GM12801 (cell line): ENCODE measurements around the gene C1S.

Experiments
- TF ChIP-seq, protein P1 (sequence below): IDR thresholded peaks from one replicate; pipeline ENCODE4 v1.5.1; 2011; ENCODE audit warnings: control low read depth; ENCODE audit not compliant: insufficient read length; ENCODE audit errors: extremely low read depth

Gene C1S

GRCh38 chr12:7092986-7093460, 32.5 kb downstream of the C1S start:
- TF ChIP-seq, protein P1, sequence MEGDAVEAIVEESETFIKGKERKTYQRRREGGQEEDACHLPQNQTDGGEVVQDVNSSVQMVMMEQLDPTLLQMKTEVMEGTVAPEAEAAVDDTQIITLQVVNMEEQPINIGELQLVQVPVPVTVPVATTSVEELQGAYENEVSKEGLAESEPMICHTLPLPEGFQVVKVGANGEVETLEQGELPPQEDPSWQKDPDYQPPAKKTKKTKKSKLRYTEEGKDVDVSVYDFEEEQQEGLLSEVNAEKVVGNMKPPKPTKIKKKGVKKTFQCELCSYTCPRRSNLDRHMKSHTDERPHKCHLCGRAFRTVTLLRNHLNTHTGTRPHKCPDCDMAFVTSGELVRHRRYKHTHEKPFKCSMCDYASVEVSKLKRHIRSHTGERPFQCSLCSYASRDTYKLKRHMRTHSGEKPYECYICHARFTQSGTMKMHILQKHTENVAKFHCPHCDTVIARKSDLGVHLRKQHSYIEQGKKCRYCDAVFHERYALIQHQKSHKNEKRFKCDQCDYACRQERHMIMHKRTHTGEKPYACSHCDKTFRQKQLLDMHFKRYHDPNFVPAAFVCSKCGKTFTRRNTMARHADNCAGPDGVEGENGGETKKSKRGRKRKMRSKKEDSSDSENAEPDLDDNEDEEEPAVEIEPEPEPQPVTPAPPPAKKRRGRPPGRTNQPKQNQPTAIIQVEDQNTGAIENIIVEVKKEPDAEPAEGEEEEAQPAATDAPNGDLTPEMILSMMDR, result no peak

DNA sequence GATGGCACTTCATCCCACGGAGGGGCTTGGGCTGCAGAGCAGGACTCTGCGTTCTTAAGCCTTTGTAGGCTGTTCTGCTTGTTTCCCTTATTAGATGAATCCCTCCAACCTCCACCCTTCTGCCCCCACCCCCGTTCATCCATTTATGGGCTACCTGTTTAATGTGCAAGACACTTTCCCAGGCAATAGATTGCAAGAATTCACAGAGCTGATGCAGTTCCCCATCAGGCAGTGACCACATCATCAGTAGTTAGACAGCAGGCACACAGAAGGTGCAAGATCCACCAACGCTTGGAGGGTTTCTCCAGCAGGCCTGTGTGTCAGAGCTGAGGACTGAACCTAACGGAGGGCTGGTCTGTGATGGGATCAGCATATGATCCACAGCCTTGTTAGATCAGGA, 33.0 kb downstream of the C1S start:
- TF ChIP-seq, protein P1, result no peak

DNA sequence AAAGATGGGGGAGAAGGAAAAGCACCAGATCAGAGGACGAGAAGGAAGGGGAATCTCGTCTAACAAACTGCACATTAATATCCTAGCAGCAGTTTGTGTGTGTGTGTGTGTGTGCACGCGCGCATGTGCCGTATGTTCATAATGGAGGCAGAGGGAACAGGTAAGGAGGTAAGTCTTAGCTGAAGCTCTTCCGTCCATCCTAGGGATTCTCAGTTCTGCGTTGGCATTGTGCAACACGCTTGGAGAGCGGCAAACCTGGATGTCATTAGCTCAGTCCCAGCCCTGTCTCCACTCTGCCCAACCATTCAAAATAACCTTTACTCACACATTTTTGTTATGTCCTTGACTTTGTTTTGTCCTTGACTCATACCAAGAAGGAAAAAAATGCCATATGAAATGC, 33.4 kb downstream of the C1S start:
- TF ChIP-seq, protein P1, result no peak

DNA sequence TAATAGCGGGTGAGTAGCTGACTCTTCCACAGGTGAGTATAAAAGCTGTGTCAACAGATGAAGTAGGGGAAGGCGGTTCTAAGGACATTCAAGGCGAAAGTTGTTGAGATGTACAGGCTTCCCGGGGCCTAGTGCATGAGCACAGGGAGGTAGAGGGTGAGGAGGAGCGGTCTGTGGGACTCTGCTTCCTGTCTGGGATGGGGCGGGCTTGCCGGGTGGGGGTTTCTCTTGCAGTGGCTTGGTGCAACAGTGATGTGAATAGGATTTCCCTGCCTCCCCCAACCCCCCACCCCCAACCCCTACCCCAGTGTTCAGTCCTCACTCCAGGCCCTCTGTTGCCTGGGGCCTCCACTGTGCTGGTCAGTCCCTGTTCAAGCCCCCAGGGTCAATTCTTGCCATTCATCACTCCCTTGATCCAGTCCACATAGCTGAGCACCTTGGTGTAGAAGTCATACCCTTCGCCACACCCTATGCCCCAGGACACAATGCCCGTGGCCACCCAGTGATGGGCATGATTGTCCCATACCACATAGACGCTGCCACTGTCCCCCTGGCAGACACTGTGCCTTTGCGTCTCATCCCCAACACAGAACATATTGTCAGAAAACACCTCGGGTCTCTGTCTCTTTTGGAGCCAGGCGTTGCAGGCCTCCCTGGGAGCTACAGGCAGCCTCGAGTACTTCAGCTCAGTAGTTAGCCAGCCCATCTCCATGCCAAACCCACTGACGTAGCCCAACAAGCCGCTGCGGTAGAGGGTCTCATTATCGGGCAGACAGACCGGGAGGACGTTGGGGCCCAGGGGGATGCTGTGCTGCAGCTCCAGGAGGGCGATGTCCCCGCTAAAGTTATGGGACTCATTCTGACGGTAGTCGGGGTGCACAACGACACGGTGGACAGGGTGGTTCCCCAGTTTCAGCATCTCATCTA, 35.8 kb downstream of the C1S start:
- TF ChIP-seq, protein P1, result no peak

DNA sequence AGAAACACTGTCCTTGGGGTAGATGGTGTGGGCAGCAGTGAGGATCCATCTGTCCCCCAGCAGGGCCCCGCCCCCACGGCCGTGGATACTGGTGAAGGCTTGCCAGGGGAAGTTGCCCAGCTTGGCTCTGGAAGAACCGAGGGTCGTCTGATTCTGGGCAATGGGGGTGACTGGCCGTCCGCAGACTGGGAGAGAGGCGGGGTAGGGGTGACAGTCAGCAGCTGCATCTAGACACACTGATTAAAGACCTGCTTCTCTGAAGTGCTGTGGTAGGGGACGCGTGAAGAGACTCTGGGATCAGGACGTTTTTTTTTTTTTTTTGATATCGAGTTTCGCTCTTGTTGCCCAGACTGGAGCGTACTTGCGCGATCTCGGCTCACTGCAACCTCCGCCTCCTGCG, 36.5 kb downstream of the C1S start:
- TF ChIP-seq, protein P1, result no peak

DNA sequence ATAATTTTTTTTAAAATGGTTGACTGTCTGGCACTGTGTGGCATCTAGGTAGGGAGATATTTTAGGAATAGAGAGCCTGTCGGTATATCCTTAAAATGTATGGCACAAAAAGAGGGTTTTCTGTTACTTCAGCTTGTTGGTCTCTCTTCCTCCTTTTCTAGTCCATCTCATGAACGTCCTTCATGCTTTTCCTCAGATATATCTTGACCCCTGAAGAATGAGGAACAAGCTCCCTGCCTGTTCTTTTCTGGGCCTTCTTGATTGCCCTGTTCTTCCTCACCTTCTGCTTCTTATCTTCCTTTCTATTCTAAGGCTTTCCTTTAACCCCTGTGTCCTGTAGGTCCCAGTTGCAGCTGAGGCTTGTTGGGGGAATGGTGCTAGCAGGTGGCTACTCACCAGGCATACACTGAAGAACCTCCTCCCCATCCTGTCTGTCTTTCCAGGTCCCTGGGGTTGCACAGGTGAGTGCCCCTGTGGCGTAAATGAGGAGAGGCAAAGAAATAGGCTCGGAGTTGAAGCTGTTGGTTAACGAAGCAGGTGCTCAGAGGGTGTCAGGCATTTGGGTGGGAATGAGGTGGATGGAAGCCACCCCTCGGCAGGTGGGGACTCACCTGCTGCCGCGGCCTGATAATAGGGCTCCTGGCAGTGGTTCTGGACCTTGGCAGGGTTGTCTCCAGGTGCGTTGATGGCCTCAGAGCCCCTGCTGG, 38.9 kb downstream of the C1S start:
- TF ChIP-seq, protein P1, result no peak

GRCh38 chr12:7100239-7100638, 39.7 kb downstream of the C1S start:
- TF ChIP-seq, protein P1, result no peak
